ENCODE results near the gene OPCML.

DNA sequence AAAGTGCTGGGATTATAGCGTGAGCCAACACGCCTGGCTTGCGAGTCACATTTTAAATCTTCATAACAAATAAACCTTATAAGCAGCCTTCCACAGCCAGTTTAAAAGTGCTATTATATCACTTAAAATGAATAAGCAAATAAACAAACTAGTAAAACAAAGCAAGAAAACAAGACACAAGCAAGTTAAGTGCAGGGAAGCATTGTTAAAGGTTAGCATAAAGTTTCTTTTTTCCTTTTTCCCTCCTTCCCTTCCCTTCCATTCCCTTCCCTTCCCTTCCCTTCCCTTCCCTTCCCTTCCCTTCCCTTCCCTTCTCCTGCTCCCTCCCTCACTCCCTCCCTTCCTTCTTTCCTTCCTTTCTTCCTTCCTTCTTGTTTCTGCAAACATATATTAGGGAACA, 278.7 kb downstream of the OPCML start:
- TF ChIP-seq, protein P1, sequence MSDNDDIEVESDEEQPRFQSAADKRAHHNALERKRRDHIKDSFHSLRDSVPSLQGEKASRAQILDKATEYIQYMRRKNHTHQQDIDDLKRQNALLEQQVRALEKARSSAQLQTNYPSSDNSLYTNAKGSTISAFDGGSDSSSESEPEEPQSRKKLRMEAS (IDR thresholded peaks at IDR 0.05) = no peak
- TF ChIP-seq, protein P2, sequence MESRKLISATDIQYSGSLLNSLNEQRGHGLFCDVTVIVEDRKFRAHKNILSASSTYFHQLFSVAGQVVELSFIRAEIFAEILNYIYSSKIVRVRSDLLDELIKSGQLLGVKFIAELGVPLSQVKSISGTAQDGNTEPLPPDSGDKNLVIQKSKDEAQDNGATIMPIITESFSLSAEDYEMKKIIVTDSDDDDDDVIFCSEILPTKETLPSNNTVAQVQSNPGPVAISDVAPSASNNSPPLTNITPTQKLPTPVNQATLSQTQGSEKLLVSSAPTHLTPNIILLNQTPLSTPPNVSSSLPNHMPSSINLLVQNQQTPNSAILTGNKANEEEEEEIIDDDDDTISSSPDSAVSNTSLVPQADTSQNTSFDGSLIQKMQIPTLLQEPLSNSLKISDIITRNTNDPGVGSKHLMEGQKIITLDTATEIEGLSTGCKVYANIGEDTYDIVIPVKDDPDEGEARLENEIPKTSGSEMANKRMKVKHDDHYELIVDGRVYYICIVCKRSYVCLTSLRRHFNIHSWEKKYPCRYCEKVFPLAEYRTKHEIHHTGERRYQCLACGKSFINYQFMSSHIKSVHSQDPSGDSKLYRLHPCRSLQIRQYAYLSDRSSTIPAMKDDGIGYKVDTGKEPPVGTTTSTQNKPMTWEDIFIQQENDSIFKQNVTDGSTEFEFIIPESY (IDR thresholded peaks at IDR 0.05) = no peak
- TF ChIP-seq EGR1 (IDR thresholded peaks at IDR 0.05; ENCODE audit: low read depth in 2 of 2) (no peak), RAD21 (IDR thresholded peaks at IDR 0.05) (no peak), GABPA (IDR thresholded peaks at IDR 0.05 in 1 of 2, conservative IDR thresholded peaks at IDR 0.05 in 1 of 2) (no peak), JUND (IDR thresholded peaks at IDR 0.05) (no peak), TAF1 (conservative IDR thresholded peaks at IDR 0.05) (no peak)
- TF ChIP-seq, protein P3, sequence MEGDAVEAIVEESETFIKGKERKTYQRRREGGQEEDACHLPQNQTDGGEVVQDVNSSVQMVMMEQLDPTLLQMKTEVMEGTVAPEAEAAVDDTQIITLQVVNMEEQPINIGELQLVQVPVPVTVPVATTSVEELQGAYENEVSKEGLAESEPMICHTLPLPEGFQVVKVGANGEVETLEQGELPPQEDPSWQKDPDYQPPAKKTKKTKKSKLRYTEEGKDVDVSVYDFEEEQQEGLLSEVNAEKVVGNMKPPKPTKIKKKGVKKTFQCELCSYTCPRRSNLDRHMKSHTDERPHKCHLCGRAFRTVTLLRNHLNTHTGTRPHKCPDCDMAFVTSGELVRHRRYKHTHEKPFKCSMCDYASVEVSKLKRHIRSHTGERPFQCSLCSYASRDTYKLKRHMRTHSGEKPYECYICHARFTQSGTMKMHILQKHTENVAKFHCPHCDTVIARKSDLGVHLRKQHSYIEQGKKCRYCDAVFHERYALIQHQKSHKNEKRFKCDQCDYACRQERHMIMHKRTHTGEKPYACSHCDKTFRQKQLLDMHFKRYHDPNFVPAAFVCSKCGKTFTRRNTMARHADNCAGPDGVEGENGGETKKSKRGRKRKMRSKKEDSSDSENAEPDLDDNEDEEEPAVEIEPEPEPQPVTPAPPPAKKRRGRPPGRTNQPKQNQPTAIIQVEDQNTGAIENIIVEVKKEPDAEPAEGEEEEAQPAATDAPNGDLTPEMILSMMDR (IDR thresholded peaks at IDR 0.05; ENCODE audit: low read depth, low read length, missing input control) = no peak
- TF ChIP-seq, protein P4, sequence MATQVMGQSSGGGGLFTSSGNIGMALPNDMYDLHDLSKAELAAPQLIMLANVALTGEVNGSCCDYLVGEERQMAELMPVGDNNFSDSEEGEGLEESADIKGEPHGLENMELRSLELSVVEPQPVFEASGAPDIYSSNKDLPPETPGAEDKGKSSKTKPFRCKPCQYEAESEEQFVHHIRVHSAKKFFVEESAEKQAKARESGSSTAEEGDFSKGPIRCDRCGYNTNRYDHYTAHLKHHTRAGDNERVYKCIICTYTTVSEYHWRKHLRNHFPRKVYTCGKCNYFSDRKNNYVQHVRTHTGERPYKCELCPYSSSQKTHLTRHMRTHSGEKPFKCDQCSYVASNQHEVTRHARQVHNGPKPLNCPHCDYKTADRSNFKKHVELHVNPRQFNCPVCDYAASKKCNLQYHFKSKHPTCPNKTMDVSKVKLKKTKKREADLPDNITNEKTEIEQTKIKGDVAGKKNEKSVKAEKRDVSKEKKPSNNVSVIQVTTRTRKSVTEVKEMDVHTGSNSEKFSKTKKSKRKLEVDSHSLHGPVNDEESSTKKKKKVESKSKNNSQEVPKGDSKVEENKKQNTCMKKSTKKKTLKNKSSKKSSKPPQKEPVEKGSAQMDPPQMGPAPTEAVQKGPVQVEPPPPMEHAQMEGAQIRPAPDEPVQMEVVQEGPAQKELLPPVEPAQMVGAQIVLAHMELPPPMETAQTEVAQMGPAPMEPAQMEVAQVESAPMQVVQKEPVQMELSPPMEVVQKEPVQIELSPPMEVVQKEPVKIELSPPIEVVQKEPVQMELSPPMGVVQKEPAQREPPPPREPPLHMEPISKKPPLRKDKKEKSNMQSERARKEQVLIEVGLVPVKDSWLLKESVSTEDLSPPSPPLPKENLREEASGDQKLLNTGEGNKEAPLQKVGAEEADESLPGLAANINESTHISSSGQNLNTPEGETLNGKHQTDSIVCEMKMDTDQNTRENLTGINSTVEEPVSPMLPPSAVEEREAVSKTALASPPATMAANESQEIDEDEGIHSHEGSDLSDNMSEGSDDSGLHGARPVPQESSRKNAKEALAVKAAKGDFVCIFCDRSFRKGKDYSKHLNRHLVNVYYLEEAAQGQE (IDR thresholded peaks at IDR 0.05) = no peak
